IMR-90 (cell line): ENCODE data around the gene SAMD4B. TPM values are rescaled to one million over a fixed set of nuclear protein-coding genes. Genes with fewer than 3 reads are reported as not detected.

Experiments used
- ATAC-seq: fragments of 200-7000 bp; cut with Tn5 transposase; 2 replicates; pipeline ENCODE4 v1.9.1; 2020; ENCODE audit warnings: low read depth, mild to moderate bottlenecking, moderate library complexity
- BruUV-seq: library from RNA; stranded (reverse); fragments of 400-500 nt; replicated peaks from 2 replicates; lab custom pipeline; 2021; lab: Mats Ljungman, UMichigan
- CTCF ChIA-PET: fragments of 300-600 bp; formaldehyde crosslinking; extraction: SDS; loops from one replicate; lab custom pipeline; 2021; ENCODE audit warnings: antibody characterized with exemption; lab: Yijun Ruan, JAX
- POLR2A ChIA-PET: fragments of 300-600 bp; sonication (Branson Sonifier 250); formaldehyde crosslinking; loops from one replicate; lab custom pipeline; 2022; ENCODE audit warnings: antibody characterized with exemption; ENCODE audit not compliant: unreplicated experiment; lab: Charles Lee
- DNase-seq: peaks from one replicate; pipeline ENCODE4 v3.0.0; 2013
- H2AFZ ChIP-seq: replicated peaks from 2 replicates; pipeline ENCODE3; 2013; ENCODE audit warnings: low read length, mild to moderate bottlenecking; ENCODE audit not compliant: poor library complexity
- H2AK5ac ChIP-seq: 2 replicates; pipeline ENCODE4 v1.6.1; 2013; ENCODE audit warnings: low read depth, low read length, inconsistent platforms
- H2AK9ac ChIP-seq: replicated peaks from 2 replicates; pipeline ENCODE3; 2013; ENCODE audit warnings: mild to moderate bottlenecking, low read depth, low read length, moderate library complexity; ENCODE audit not compliant: poor library complexity
- H2BK120ac ChIP-seq: 2 replicates; pipeline ENCODE4 v1.6.1; 2013; ENCODE audit warnings: low read depth, low read length, inconsistent platforms
- H2BK15ac ChIP-seq: 3 replicates; pipeline ENCODE4 v1.6.1; 2013; ENCODE audit warnings: low read depth, low read length, inconsistent platforms
- H2BK20ac ChIP-seq: 2 replicates; pipeline ENCODE4 v1.6.1; 2013; ENCODE audit warnings: low read depth, mild to moderate bottlenecking, inconsistent platforms, low read length, moderate library complexity
- H2BK5ac ChIP-seq: 2 replicates; pipeline ENCODE4 v1.6.1; 2013; ENCODE audit warnings: mild to moderate bottlenecking, low read depth, low read length, inconsistent platforms; ENCODE audit not compliant: poor library complexity, severe bottlenecking
- H3K14ac ChIP-seq: replicated peaks from 2 replicates; pipeline ENCODE4 v1.6.1; 2013; ENCODE audit warnings: low read depth, low read length, inconsistent platforms
- H3K18ac ChIP-seq: 2 replicates; pipeline ENCODE4 v1.6.1; 2013; ENCODE audit warnings: low read depth, low read length, control low read depth
- H3K23ac ChIP-seq: 2 replicates; pipeline ENCODE4 v1.6.1; 2013; ENCODE audit warnings: low read depth, low read length, inconsistent platforms
- H3K27ac ChIP-seq: 2 replicates; pipeline ENCODE4 v1.5.1; 2013; ENCODE audit warnings: mild to moderate bottlenecking, control low read depth, low read length; ENCODE audit not compliant: insufficient read depth
- H3K27me3 ChIP-seq: 2 replicates; pipeline ENCODE4 v1.6.1; 2013; ENCODE audit warnings: low read length; ENCODE audit not compliant: control insufficient read depth, insufficient read depth
- H3K36me3 ChIP-seq: 2 replicates; pipeline ENCODE4 v1.6.1; 2013; ENCODE audit warnings: low read length, mixed read lengths; ENCODE audit not compliant: control insufficient read depth, insufficient read depth
- H3K4ac ChIP-seq: 2 replicates; pipeline ENCODE4 v1.6.1; 2013; ENCODE audit warnings: low read depth, low read length, inconsistent platforms
- H3K4me1 ChIP-seq: 2 replicates; pipeline ENCODE4 v1.6.1; 2013; ENCODE audit warnings: low read length, mixed read lengths; ENCODE audit not compliant: control insufficient read depth, insufficient read depth
- H3K4me2 ChIP-seq: 2 replicates; pipeline ENCODE4 v1.6.1; 2013; ENCODE audit warnings: low read depth, mild to moderate bottlenecking, control low read depth, low read length, moderate library complexity
- H3K4me3 ChIP-seq: 2 replicates; pipeline ENCODE4 v1.5.1; 2013; ENCODE audit warnings: low read depth, mild to moderate bottlenecking, control low read depth, low read length, moderate library complexity; ENCODE audit not compliant: insufficient read depth
- H3K56ac ChIP-seq: 2 replicates; pipeline ENCODE4 v1.6.1; 2013; ENCODE audit warnings: low read length, inconsistent platforms; ENCODE audit not compliant: insufficient read depth; ENCODE audit errors: extremely low read depth
- H3K79me1 ChIP-seq, 2 experiments: 2 replicates each; pipeline ENCODE4 v1.6.1; 2013; ENCODE audit warnings: low read length in 2 of 2, inconsistent platforms in 1 of 2, low read depth in 1 of 2
- H3K9ac ChIP-seq: 2 replicates; pipeline ENCODE4 v1.6.1; 2013; ENCODE audit warnings: low read depth, low read length, control low read depth
- H3K9me1 ChIP-seq: 2 replicates; pipeline ENCODE4 v1.6.1; 2013; ENCODE audit warnings: low read length, inconsistent platforms; ENCODE audit not compliant: insufficient read depth
- H3K9me3 ChIP-seq: 2 replicates; pipeline ENCODE4 v1.6.1; 2013; ENCODE audit warnings: low read length; ENCODE audit not compliant: control insufficient read depth, insufficient read depth
- H4K20me1 ChIP-seq: 2 replicates; pipeline ENCODE4 v1.6.1; 2013; ENCODE audit warnings: low read length, inconsistent platforms; ENCODE audit not compliant: insufficient read depth
- H4K5ac ChIP-seq: 2 replicates; pipeline ENCODE4 v1.6.1; 2013; ENCODE audit warnings: mild to moderate bottlenecking, low read depth, low read length, control low read depth
- H4K8ac ChIP-seq, 2 experiments: 2 replicates each; pipeline ENCODE4 v1.6.1; 2013; ENCODE audit warnings: low read depth in 2 of 2, low read length in 2 of 2, control low read depth in 1 of 2, inconsistent platforms in 1 of 2
- H4K91ac ChIP-seq: 2 replicates; pipeline ENCODE4 v1.6.1; 2013; ENCODE audit warnings: low read depth, low read length, inconsistent platforms; ENCODE audit not compliant: insufficient read depth
- POLR2A ChIP-seq: IDR thresholded peaks from 2 replicates; pipeline ENCODE4 v1.6.1; 2012; ENCODE audit warnings: mild to moderate bottlenecking, low read depth, low read length
- RFX5 ChIP-seq: IDR thresholded peaks from 2 replicates; pipeline ENCODE4 v1.8.0; 2012; ENCODE audit warnings: low read depth, mild to moderate bottlenecking, low read length, moderate library complexity
- WGBS, 2 experiments: methylation state at CpG; one replicate each; pipeline versions ENCODE4 v1.1.5 to v1.1.7; 2013; ENCODE audit warnings: missing lambda C conversion rate in 2 of 2; ENCODE audit not compliant: insufficient read length in 1 of 2; ENCODE audit errors: extremely low coverage in 2 of 2; 5-methylcytosine and 5-hydroxymethylcytosine counted together
- dilution Hi-C: fragments of 300-500 bp; cut with HindIII; formaldehyde crosslinking; loops from one replicate; pipeline ENCODE4 v1.14.3; 2018; ENCODE audit warnings: low sequenced_read_pairs; ENCODE audit not compliant: unreplicated experiment
- in situ Hi-C: fragments of 300-500 bp; cut with MboI; formaldehyde crosslinking; loops from 3 replicates; pipeline ENCODE4 v1.14.3; 2019; ENCODE audit warnings: low sequenced_read_pairs, inconsistent platforms, mixed read lengths
- intact Hi-C: fragments of 100-400 bp; cut with micrococcal nuclease; formaldehyde crosslinking; loops from 2 replicates; pipeline ENCODE4 v1.10.0; 2022
- microRNA-seq, 2 experiments: library from miRNA; stranded (forward) in 1 of 2; unstranded in 1 of 2; fragments of 10-50 nt in 1 of 2; fragments of <30 nt in 1 of 2; gene quantifications in 1 of 2; microRNA quantifications in 1 of 2; one replicate each; pipeline versions ENCODE3 to v1.1.0; 2013 to 2020; ENCODE audit not compliant: insufficient read depth in 1 of 2, insufficient read length in 1 of 2, unreplicated experiment in 1 of 2
- polyA plus RNA-seq, 3 experiments: library from polyadenylated mRNA; depleted of rRNA; stranded (reverse); fragments of >200 nt; gene quantifications; 2 replicates each; pipeline ENCODE4 v1.2.3, GENCODE V29; 2012; ENCODE audit warnings: low replicate concordance in 1 of 3
- small RNA-seq, 5 experiments: library from RNA; depleted of rRNA; stranded (forward); fragments of <200 nt; gene quantifications; one replicate each; pipeline ENCODE3, GENCODE V24; 2012
- total RNA-seq: library from RNA; depleted of rRNA; stranded (reverse); fragments of >200 nt; gene quantifications from 2 replicates; pipeline ENCODE4 v1.2.3, GENCODE V29; 2012; rRNA removed
- TF ChIP-seq, protein P1 (sequence below): fragments of 150-350 bp; IDR thresholded peaks from 2 replicates; pipeline ENCODE4 v1.6.1; 2016; ENCODE audit warnings: low read depth, mild to moderate bottlenecking, low read length, moderate library complexity, borderline replicate concordance

The SAMD4B gene
- total and polyA plus RNA-seq, 2 of the 4 experiments (the other 2 are of a cell fraction) = 18.3 to 97.2 TPM

DNA sequence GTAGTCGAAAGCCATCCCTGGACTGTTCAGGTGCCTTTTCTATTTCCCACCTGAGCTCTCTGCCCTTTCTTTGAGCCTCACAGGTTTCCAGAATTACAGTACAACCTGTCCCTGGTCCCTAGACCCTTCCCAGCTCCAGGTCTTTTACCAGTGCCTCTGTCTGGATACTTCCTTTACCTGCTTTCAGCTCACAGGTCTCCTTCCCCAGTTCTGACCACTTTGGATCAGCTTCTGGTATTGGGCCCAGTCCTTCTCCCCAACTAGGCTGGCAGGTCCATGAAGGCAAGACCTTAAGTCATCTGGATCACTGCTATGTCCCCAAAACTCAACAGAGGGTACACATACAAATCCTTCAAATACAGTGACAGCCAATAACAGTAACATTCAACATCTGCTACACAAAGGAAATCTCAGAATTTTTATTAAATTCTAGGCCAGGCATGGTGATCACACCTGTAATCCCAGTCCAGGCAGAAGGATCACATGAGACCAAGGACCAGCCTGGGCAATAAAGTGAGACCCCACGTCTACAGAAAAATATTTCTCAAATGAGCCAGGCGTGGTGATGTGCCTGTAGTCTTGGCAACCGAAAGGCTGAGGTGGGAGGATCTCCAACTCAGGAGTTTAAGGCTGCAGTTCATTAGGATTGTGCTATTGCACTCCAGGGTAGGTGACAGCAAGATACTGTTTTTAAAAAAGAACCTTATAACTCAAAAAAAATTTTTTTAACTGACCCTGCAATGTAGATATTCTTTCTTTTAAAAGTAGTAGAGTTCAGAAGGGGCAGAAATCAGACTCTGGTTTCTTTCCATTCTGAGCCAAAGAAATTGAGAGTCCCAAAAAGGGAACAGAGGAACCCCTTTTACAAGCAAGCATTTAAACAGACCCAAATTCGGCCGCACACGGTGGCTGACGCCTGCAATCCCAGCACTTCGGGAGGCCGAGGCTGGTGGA, 92.2 kb downstream of the SAMD4B start:
- H2BK20ac ChIP-seq = no peak overlapping the region
- H3K27ac ChIP-seq = no peak overlapping the region; the same call in 1 of the 2 replicates
- peak overlapping the region; percentile 80 for H3K4me2 ChIP-seq
- no peaks in the 10 kb centered on the region for H3K27me3 ChIP-seq
- H4K8ac ChIP-seq = no peak overlapping the region; a peak in 1 of 4 replicates
- BruUV-seq = no TSS peak
- DNase-seq (no peak), ATAC-seq (no peak)
- H2BK15ac ChIP-seq = no peak overlapping the region
- intact Hi-C loops (no loop called here), in situ Hi-C loops (loop anchor here (25.0 kb wide), 1 partner anchor 403 kb away; the partner anchor contains the start of genes DYRK1B and FBL), dilution Hi-C loops (no loop called here)
- peaks cover 38% of the 10 kb centered on the region for H4K20me1 ChIP-seq
- no peak overlapping the region for H3K56ac ChIP-seq
- no peak overlapping the region for H2BK5ac ChIP-seq
- TF ChIP-seq RFX5 (no peak), POLR2A (no peak)
- TF ChIP-seq, protein P1, sequence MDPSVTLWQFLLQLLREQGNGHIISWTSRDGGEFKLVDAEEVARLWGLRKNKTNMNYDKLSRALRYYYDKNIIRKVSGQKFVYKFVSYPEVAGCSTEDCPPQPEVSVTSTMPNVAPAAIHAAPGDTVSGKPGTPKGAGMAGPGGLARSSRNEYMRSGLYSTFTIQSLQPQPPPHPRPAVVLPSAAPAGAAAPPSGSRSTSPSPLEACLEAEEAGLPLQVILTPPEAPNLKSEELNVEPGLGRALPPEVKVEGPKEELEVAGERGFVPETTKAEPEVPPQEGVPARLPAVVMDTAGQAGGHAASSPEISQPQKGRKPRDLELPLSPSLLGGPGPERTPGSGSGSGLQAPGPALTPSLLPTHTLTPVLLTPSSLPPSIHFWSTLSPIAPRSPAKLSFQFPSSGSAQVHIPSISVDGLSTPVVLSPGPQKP = no peak
- no peak overlapping the region for H2AK9ac ChIP-seq
- CTCF ChIA-PET = no interaction called here
- no peak overlapping the region for H2AK5ac ChIP-seq
- 0 out of 2 replicates have a peak overlapping the region, but pooled peaks have one; percentile 77 for H3K4me3 ChIP-seq
- no peak overlapping the region for H4K5ac ChIP-seq
- H3K14ac ChIP-seq = no peak overlapping the region
- H3K23ac ChIP-seq = no peak overlapping the region
- H3K36me3 ChIP-seq = peaks cover 23% of the 10 kb centered on the region
- no peak overlapping the region for H2AFZ ChIP-seq
- POLR2A ChIA-PET = no interaction called here
- no peak overlapping the region for H4K91ac ChIP-seq
- peaks cover 11% of the 10 kb centered on the region for H3K4me1 ChIP-seq
- 100% methylated on average over 1 of the region's 10 CpGs; no CpG with 5 or more reads in 1 of the 2 experiments for WGBS, 2 experiments
- H3K9ac ChIP-seq = peak overlapping the region; percentile 94
- no peak overlapping the region for H3K18ac ChIP-seq
- peaks cover 22 to 47% of the 10 kb centered on the region in 2 experiments for H3K79me1 ChIP-seq
- no peak overlapping the region for H3K4ac ChIP-seq
- H3K9me1 ChIP-seq = peaks cover 5% of the 10 kb centered on the region
- H2BK120ac ChIP-seq = no peak overlapping the region
- no peaks in the 10 kb centered on the region for H3K9me3 ChIP-seq

Small RNA genes within 50 kb of the gene (microRNA-seq; reads per million reads assigned to microRNA genes)
- gene AC011445.2 (ENCODE audit: insufficient read depth, insufficient read length) = not detected
- gene MIR4530 (ENCODE audit: insufficient read depth in 1 of 2, insufficient read length in 1 of 2, unreplicated experiment in 1 of 2) = 0 reads per million in 2 experiments
- not detected for gene RN7SL566P (ENCODE audit: insufficient read depth, insufficient read length)

Small RNA genes within 50 kb of the gene (small RNA-seq; reads per million reads assigned to genes)
- gene AC011445.2 (0 to 0.76 (median 0.07) reads per million in 5 experiments), gene MIR4530 (0 reads per million in 5 experiments), gene RN7SL566P (0 reads per million in 5 experiments)

Other genes with a start within 250 kb of the SAMD4B start
- gene PAK4, start 216.6 kb upstream of the SAMD4B start, total RNA-seq = 2.0 and 2.8 TPM in 2 replicates
- 27.2 and 35.5 TPM in 2 replicates for gene PAK4, start 216.6 kb upstream of the SAMD4B start, polyA plus RNA-seq (2012; rRNA removed)
- gene NCCRP1, start 145.5 kb upstream of the SAMD4B start, total RNA-seq = not detected in 2 replicates
- not detected in 2 replicates for gene NCCRP1, start 145.5 kb upstream of the SAMD4B start, polyA plus RNA-seq (2012; rRNA removed)
- not detected in 2 replicates for gene SYCN, start 138.2 kb upstream of the SAMD4B start, total RNA-seq
- gene SYCN, start 138.2 kb upstream of the SAMD4B start, polyA plus RNA-seq (2012; rRNA removed) = not detected in 2 replicates
- not detected in 2 replicates for gene IFNL3, start 97.4 kb upstream of the SAMD4B start, total RNA-seq
- gene IFNL3, start 97.4 kb upstream of the SAMD4B start, polyA plus RNA-seq (2012; rRNA removed) = not detected in 2 replicates
- gene IFNL4, start 93.6 kb upstream of the SAMD4B start, total RNA-seq = not detected in 2 replicates
- not detected in 2 replicates for gene IFNL4, start 93.6 kb upstream of the SAMD4B start, polyA plus RNA-seq (2012; rRNA removed)
- not detected in 2 replicates for gene IFNL2, start 74.0 kb upstream of the SAMD4B start, total RNA-seq
- gene IFNL2, start 74.0 kb upstream of the SAMD4B start, polyA plus RNA-seq (2012; rRNA removed) = not detected in 2 replicates
- gene IFNL1, start 46.0 kb upstream of the SAMD4B start, total RNA-seq = not detected in 2 replicates
- not detected in 2 replicates for gene IFNL1, start 46.0 kb upstream of the SAMD4B start, polyA plus RNA-seq (2012; rRNA removed)
- gene LRFN1, start 21.6 kb upstream of the SAMD4B start, total RNA-seq = under 0.01 TPM in 2 replicates
- 0.47 and 0.48 TPM in 2 replicates for gene LRFN1, start 21.6 kb upstream of the SAMD4B start, polyA plus RNA-seq (2012; rRNA removed)
- gene GMFG, start 6.4 kb upstream of the SAMD4B start, total RNA-seq = 0.28 TPM in 1 of 2 replicates, not detected in the other
- 0.33 and 0.55 TPM in 2 replicates for gene GMFG, start 6.4 kb upstream of the SAMD4B start, polyA plus RNA-seq (2012; rRNA removed)
- gene PAF1, start 48.7 kb downstream of the SAMD4B start, total RNA-seq = 45.7 and 57.8 TPM in 2 replicates
- gene PAF1, start 48.7 kb downstream of the SAMD4B start, polyA plus RNA-seq (2012; rRNA removed) = 54.3 and 61.6 TPM in 2 replicates
- gene MED29, start 49.0 kb downstream of the SAMD4B start, total RNA-seq = 15.6 and 17.6 TPM in 2 replicates
- gene MED29, start 49.0 kb downstream of the SAMD4B start, polyA plus RNA-seq (2012; rRNA removed) = 26.9 and 28.8 TPM in 2 replicates
- gene ZFP36, start 64.4 kb downstream of the SAMD4B start, total RNA-seq = 1.4 and 3.1 TPM in 2 replicates
- 45.0 and 50.5 TPM in 2 replicates for gene ZFP36, start 64.4 kb downstream of the SAMD4B start, polyA plus RNA-seq (2012; rRNA removed)
- gene PLEKHG2, start 70.2 kb downstream of the SAMD4B start, total RNA-seq = 6.5 and 7.8 TPM in 2 replicates
- 28.3 and 33.2 TPM in 2 replicates for gene PLEKHG2, start 70.2 kb downstream of the SAMD4B start, polyA plus RNA-seq (2012; rRNA removed)
- gene RPS16, start 93.5 kb downstream of the SAMD4B start, total RNA-seq = 320 and 410 TPM in 2 replicates
- gene RPS16, start 93.5 kb downstream of the SAMD4B start, polyA plus RNA-seq (2012; rRNA removed) = 3,500 and 3,524 TPM in 2 replicates
- 75.3 and 86.9 TPM in 2 replicates for gene SUPT5H, start 103.2 kb downstream of the SAMD4B start, total RNA-seq
- 116 and 117 TPM in 2 replicates for gene SUPT5H, start 103.2 kb downstream of the SAMD4B start, polyA plus RNA-seq (2012; rRNA removed)
- 52.0 and 53.3 TPM in 2 replicates for gene TIMM50, start 138.4 kb downstream of the SAMD4B start, total RNA-seq
- gene TIMM50, start 138.4 kb downstream of the SAMD4B start, polyA plus RNA-seq (2012; rRNA removed) = 76.8 and 89.9 TPM in 2 replicates
- gene DLL3, start 156.5 kb downstream of the SAMD4B start, total RNA-seq = 0.28 and 0.36 TPM in 2 replicates
- gene DLL3, start 156.5 kb downstream of the SAMD4B start, polyA plus RNA-seq (2012; rRNA removed) = 1.3 and 1.9 TPM in 2 replicates
- gene SELENOV, start 172.7 kb downstream of the SAMD4B start, total RNA-seq = not detected in 2 replicates
- not detected in 2 replicates for gene SELENOV, start 172.7 kb downstream of the SAMD4B start, polyA plus RNA-seq (2012; rRNA removed)
- gene EID2B, start 190.4 kb downstream of the SAMD4B start, total RNA-seq = 2.7 and 4.2 TPM in 2 replicates
- gene EID2B, start 190.4 kb downstream of the SAMD4B start, polyA plus RNA-seq (2012; rRNA removed) = 2.3 and 2.5 TPM in 2 replicates
- 5.7 and 6.9 TPM in 2 replicates for gene EID2, start 197.7 kb downstream of the SAMD4B start, total RNA-seq
- 9.8 and 10.4 TPM in 2 replicates for gene EID2, start 197.7 kb downstream of the SAMD4B start, polyA plus RNA-seq (2012; rRNA removed)